SH-SY5Y (cell line): ENCODE measurements around the gene EMX2.

Experiments used
- GATA2 ChIP-seq: IDR thresholded peaks from 2 replicates; pipeline ENCODE4 v1.6.1; 2011; ENCODE audit warnings: mild to moderate bottlenecking, low read depth, low read length
- GATA3 ChIP-seq: IDR thresholded peaks from 2 replicates; pipeline ENCODE4 v1.6.1; 2011; ENCODE audit warnings: low read depth, mild to moderate bottlenecking, low read length, moderate library complexity

DNA sequence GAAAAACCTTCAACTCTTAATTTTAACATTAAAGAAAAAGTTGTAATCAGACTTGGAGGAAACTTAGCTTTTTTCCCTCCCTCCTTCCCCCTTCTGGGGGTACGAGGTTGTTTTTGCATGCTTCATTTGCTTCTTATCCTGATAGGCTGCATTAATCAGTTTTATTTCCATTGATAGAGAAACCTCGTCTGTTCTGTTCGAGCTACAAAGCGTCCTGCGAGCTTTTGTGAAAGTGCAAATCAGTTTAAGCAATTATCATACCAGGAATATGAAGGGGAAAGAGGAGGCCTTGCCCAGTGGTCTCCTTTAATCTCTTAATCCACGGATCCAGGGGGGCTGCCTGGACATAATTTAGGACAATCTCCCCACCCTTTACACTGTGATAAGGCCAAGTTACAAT, 7.5 kb downstream of the EMX2 start:
- TF ChIP-seq GATA2: no peak
- no peak for TF ChIP-seq GATA3
